Esophagus squamous epithelium (tissue), 5 donors: ENCODE data around the gene SYT17. TPM values are rescaled to one million over a fixed set of nuclear protein-coding genes. Genes with fewer than 3 reads are reported as not detected.
A peak's percentile ranks its signal among the peaks of the same experiment; 100 is the strongest.

Experiments
- DNase-seq: peaks from one replicate; lab custom pipeline; 2025; lab: John Stamatoyannopoulos, UW
- H3K27ac ChIP-seq, 4 donors: fragments of 200-600 bp; sonication (generic); one replicate each; pipeline ENCODE4 v1.5.1; 2016 to 2019; ENCODE audit warnings: mild to moderate bottlenecking in 1 of 4
- H3K27me3 ChIP-seq, 4 donors: fragments of 200-600 bp; sonication (generic); 1 replicate in 3 of 4; 2 replicates in 1 of 4; pipeline versions ENCODE4 v1.5.1 to v1.6.0; 2017 to 2021; ENCODE audit warnings: antibody characterized with exemption in 1 of 4
- H3K36me3 ChIP-seq, 3 donors: fragments of 200-600 bp; sonication (generic); one replicate each; pipeline ENCODE4 v1.5.1; 2016 to 2019
- H3K4me1 ChIP-seq, 3 donors: fragments of 200-600 bp; sonication (generic); one replicate each; pipeline ENCODE4 v1.5.1; 2017 to 2019
- H3K4me3 ChIP-seq, 4 donors: fragments of 200-600 bp; sonication (generic); 1 replicate in 3 of 4; 2 replicates in 1 of 4; pipeline ENCODE4 v1.5.1; 2016 to 2019; ENCODE audit warnings: mild to moderate bottlenecking in 2 of 4, moderate library complexity in 1 of 4
- H3K9me3 ChIP-seq, 3 donors: fragments of 200-600 bp; sonication (generic); one replicate each; pipeline ENCODE4 v1.5.1; 2016 to 2019
- CTCF ChIP-seq, 6 experiments: fragments of 450-650 bp in 4 of 6; fragments of 200-600 bp in 2 of 6; sonication (generic) in 2 of 6; IDR thresholded peaks; one replicate each; pipeline ENCODE4 v1.5.1; 2016 to 2019; ENCODE audit warnings: antibody characterized with exemption in 6 of 6, mild to moderate bottlenecking in 4 of 6, moderate library complexity in 4 of 6
- POLR2A ChIP-seq, 4 donors: fragments of 450-650 bp; IDR thresholded peaks; one replicate each; pipeline ENCODE4 v1.6.1; 2017; ENCODE audit warnings: antibody characterized with exemption in 4 of 4, mild to moderate bottlenecking in 4 of 4, moderate library complexity in 3 of 4
- WGBS, 2 donors: methylation state at CpG; one replicate each; pipeline ENCODE4 v1.1.5; 2018; 5-methylcytosine and 5-hydroxymethylcytosine counted together
- intact Hi-C: fragments of 100-400 bp; cut with DNase I; formaldehyde crosslinking; loops from one replicate; pipeline ENCODE4 v1.15.0; 2022
- total RNA-seq, 4 donors: library from RNA; depleted of rRNA; stranded (reverse); fragments of >200 nt; gene quantifications; one replicate each; pipeline ENCODE4 v1.1.0, GENCODE V29; 2016
- donor health status: DM: yes; HTN: yes; CAD: no.

The SYT17 gene
- total RNA-seq, 4 donors from 2014 or later = 0.88 to 7.6 (median 4.7) TPM

- intact Hi-C loops = no loop called here
- no peaks in the 10 kb centered on the region for H3K27me3 ChIP-seq
- no peaks in the 10 kb centered on the region for H3K36me3 ChIP-seq
- no peak for DNase-seq
- H3K9me3 ChIP-seq = peaks cover 0 to 4% (median 0%) of the 10 kb centered on the region in 3 donors
- H3K4me1 ChIP-seq = peaks cover 40 to 79% (median 48%) of the 10 kb centered on the region in 3 donors
- H3K27ac ChIP-seq = peak overlapping the region; percentile 59 to 85 (median 76)
- H3K4me3 ChIP-seq = peak overlapping the region in 1 of 4 donors; percentile 29
- 30% methylated on average over 11 of the region's 11 CpGs for WGBS, 2 donors
- TF ChIP-seq CTCF (IDR thresholded peaks at IDR 0.05) (no peak), POLR2A (IDR thresholded peaks at IDR 0.05) (no peak)
These were observed 36.9 kb upstream of the SYT17 start for GRCh38 chr16:19130852-19131824.

GRCh38 chr16:19131825-19132218 is 36.2 kb upstream of the SYT17 start:
- no peaks in the 10 kb centered on the region for H3K27me3 ChIP-seq
- DNase-seq = no peak
- H3K4me1 ChIP-seq = peaks cover 47 to 86% (median 55%) of the 10 kb centered on the region in 3 donors
- H3K4me3 ChIP-seq = no peak overlapping the region
- H3K9me3 ChIP-seq = no peaks in the 10 kb centered on the region
- TF ChIP-seq POLR2A (IDR thresholded peaks at IDR 0.05) (no peak), CTCF (IDR thresholded peaks at IDR 0.05) (no peak)
- H3K27ac ChIP-seq = peak overlapping the region; percentile 59 to 85 (median 76)
- H3K36me3 ChIP-seq = no peaks in the 10 kb centered on the region
- intact Hi-C loops = no loop called here

GRCh38 chr16:19132255-19132654 is 35.8 kb upstream of the SYT17 start:
- DNase-seq = no peak
- TF ChIP-seq POLR2A (IDR thresholded peaks at IDR 0.05) (no peak), CTCF (IDR thresholded peaks at IDR 0.05) (no peak)
- Histone ChIP-seq H3K4me1 (peaks cover 52 to 90% (median 59%) of the 10 kb centered on the region in 3 donors), H3K27me3 (no peaks in the 10 kb centered on the region), H3K27ac (peak overlapping the region; percentile 59 to 85 (median 76)), H3K4me3 (no peak overlapping the region), H3K36me3 (no peaks in the 10 kb centered on the region), H3K9me3 (no peaks in the 10 kb centered on the region)
- WGBS, 2 donors = 54 to 57% methylated on average over 1 of the region's 1 CpG
- intact Hi-C loops = no loop called here

DNA sequence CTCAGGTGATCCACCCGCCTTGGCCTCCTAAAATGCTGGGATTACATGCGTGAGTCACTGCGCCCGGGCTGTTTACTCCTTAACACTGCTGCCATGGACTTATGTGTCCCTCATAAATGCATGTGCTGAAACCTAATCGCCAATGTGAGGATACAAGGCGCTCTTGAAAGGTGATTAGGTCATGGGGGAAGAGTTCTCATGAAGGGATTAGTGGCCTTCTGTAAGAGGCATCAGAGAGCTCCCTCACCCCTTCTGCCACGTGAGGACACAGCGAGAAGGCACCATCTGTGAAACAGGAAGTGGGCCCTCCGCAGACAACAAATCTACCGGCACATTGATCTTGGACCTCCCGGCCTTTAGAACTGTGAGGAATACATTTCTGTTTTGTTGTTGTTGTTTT is 35.1 kb upstream of the SYT17 start:
- Histone ChIP-seq H3K36me3 (no peaks in the 10 kb centered on the region), H3K4me1 (peaks cover 58 to 91% (median 66%) of the 10 kb centered on the region in 3 donors), H3K4me3 (no peak overlapping the region), H3K9me3 (no peaks in the 10 kb centered on the region), H3K27me3 (no peaks in the 10 kb centered on the region), H3K27ac (peak overlapping the region; percentile 30 to 79 (median 66))
- WGBS, 2 donors = 82 to 83% methylated on average over 7 to 9 of the region's 11 CpGs
- intact Hi-C loops = no loop called here
- DNase-seq = no peak
- TF ChIP-seq CTCF (IDR thresholded peaks at IDR 0.05) (no peak), POLR2A (IDR thresholded peaks at IDR 0.05) (no peak)

GRCh38 chr16:19133600-19133999 is 34.4 kb upstream of the SYT17 start:
- H3K9me3 ChIP-seq = no peaks in the 10 kb centered on the region
- H3K4me3 ChIP-seq = no peak overlapping the region
- 93 to 100% methylated on average over 1 of the region's 1 CpG for WGBS, 2 donors
- no peaks in the 10 kb centered on the region for H3K36me3 ChIP-seq
- H3K4me1 ChIP-seq = peaks cover 65 to 98% (median 73%) of the 10 kb centered on the region in 3 donors
- no peak for TF ChIP-seq CTCF (IDR thresholded peaks at IDR 0.05)
- DNase-seq = no peak
- intact Hi-C loops = no loop called here
- H3K27ac ChIP-seq = peak overlapping the region in 2 of 4 donors; percentile 72 to 79
- no peaks in the 10 kb centered on the region for H3K27me3 ChIP-seq
